Measurements from ENCODE around the gene MECP2. TPM values are rescaled to one million over a fixed set of nuclear protein-coding genes. Genes with fewer than 3 reads are reported as not detected.
A peak's percentile ranks its signal among the peaks of the same experiment; 100 is the strongest.

MECP2 gene
- total and polyA plus RNA-seq, 2 donors (not counting 1 experiment from before 2014, with no cell fraction given): 20.0 to 122 TPM

DNA sequence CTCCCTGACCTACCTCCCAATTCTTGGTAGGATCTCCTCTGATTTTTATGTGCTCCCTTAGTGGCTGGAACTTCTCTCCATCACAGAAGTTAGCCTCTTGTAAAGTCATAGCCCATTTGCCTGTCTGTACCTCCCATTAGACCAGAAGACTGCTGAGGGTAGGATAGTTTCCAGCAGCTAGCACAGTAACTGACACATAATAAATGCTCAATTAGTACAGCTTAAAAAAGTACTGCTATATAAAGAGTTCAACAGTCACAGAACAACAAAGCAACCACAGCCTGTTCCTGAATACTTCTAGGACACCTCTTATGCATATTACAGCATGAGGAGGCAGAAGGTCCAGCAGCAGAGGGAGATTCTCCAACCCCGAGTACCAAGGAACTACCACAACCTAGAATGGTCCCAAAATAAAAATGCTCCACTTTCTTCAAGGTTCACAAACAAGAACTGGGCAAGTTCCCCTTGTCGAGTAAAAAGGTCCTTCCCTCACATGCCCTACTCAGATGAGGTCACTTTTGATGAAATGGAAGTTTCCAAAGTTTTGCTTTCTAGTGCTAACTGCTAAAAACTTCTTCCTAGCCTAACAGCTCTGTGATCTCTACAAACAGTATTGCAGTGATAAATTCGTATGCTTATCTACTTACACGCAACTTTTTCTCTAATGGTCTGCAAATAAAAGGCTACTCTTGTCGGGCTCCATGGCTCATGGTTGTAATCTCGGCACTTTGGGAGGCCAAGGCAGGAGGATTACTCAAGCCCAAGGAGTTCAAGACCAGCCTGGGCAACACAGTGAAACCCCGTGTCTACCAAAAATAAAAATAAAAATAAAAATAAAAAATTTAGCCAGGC is 12.8 kb downstream of the MECP2 start:
- Histone ChIP-seq H3K9ac (ENCODE audit: low read length) (no peak overlapping the region), H2AFZ (ENCODE audit: insufficient read depth, low read depth, low read length, poor library complexity, severe bottlenecking) (no peak overlapping the region), H3K4me2 (replicated peaks; ENCODE audit: low read depth, low read length, poor library complexity, severe bottlenecking) (no peak overlapping the region), H3K79me2 (ENCODE audit: control insufficient read depth, insufficient read depth, low read length) (peaks cover 81% of the 10 kb centered on the region), H3K27me3 (replicated peaks in 1 of 4; ENCODE audit: control extremely low read depth in 1 of 4, control insufficient read depth in 3 of 4, insufficient read depth in 4 of 4, low read length in 3 of 4) (no peaks in the 10 kb centered on the region), H3K36me3 (replicated peaks in 1 of 2; ENCODE audit: control extremely low read depth in 1 of 2, control insufficient read depth in 1 of 2, extremely low read depth in 1 of 2, insufficient read depth in 2 of 2, low read length in 1 of 2) (peaks cover 0 to 17% of the 10 kb centered on the region in 2 experiments), H3K27ac (ENCODE audit: low read length in 2 of 2) (peak overlapping the region in 1 of 2 donors; percentile 8), H3K9me3 (ENCODE audit: control extremely low read depth in 1 of 3, control insufficient read depth in 2 of 3, insufficient read depth in 1 of 3, low read length in 2 of 3) (no peaks in the 10 kb centered on the region), H3K4me3 (ENCODE audit: control extremely low read depth in 1 of 5, extremely low read depth in 1 of 5, insufficient read depth in 1 of 5, low read depth in 2 of 5, low read length in 4 of 5) (no peak overlapping the region), H3K4me1 (ENCODE audit: control insufficient read depth in 2 of 2, insufficient read depth in 2 of 2, low read length in 2 of 2) (peaks cover 4 to 8% of the 10 kb centered on the region in 2 donors), H4K20me1 (ENCODE audit: control insufficient read depth, insufficient read depth, low read length, poor library complexity, severe bottlenecking) (peaks cover 33% of the 10 kb centered on the region)
- Mint-ChIP-seq H3K9me3 (ENCODE audit: insufficient read depth) (no peaks in the 10 kb centered on the region), H3K27me3 (no peaks in the 10 kb centered on the region), H3K4me1 (peaks cover 28% of the 10 kb centered on the region), H3K27ac (peak overlapping the region; percentile 32), H3K4me3 (no peak overlapping the region)
- WGBS (ENCODE audit: insufficient coverage): no CpG with 5 or more reads among the region's 7 CpGs
- POLR2A ChIA-PET: no interaction called here
- no peak for ATAC-seq (ENCODE audit: low read depth)
- CTCF ChIA-PET: no interaction called here
- no peak for TF ChIP-seq EZH2 (IDR thresholded peaks at IDR 0.05; ENCODE audit: borderline replicate concordance, insufficient read depth, low read depth, low read length, poor library complexity, severe bottlenecking)
- no peak for DNase-seq
- intact Hi-C loops (cut with micrococcal nuclease): no loop called here

DNA sequence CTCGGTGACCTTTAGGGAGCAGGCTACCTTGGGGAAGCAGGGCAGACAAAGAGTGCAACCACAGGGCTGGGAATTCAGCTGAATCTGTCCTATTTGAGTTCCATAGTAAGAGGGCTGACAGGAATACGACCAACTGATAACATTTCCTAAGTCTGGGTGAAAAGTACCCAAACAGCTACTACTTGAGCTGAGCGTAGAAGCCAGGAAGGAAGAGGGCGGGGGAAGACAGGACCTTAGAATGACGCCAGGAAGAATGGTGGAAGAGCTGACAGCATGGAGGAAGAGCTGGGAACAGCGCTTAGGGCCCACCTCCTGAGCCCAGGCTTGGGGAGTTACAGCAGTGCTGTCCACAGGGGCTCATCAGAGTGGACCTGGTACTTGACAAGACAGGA is 14.4 kb downstream of the MECP2 start:
- H3K4me2 ChIP-seq (replicated peaks; ENCODE audit: low read depth, low read length, poor library complexity, severe bottlenecking): no peak overlapping the region
- 33% methylated on average over 2 of the region's 6 CpGs for WGBS (ENCODE audit: insufficient coverage)
- Mint-ChIP-seq H3K4me1 (peaks cover 26% of the 10 kb centered on the region), H3K27ac (no peak overlapping the region), H3K27me3 (no peaks in the 10 kb centered on the region), H3K4me3 (no peak overlapping the region), H3K9me3 (ENCODE audit: insufficient read depth) (no peaks in the 10 kb centered on the region)
- ChIA-PET POLR2A (no interaction called here), CTCF (no interaction called here)
- H3K36me3 ChIP-seq (replicated peaks in 1 of 2; ENCODE audit: control extremely low read depth in 1 of 2, control insufficient read depth in 1 of 2, extremely low read depth in 1 of 2, insufficient read depth in 2 of 2, low read length in 1 of 2): peaks cover 0 to 20% of the 10 kb centered on the region in 2 experiments
- H3K9ac ChIP-seq (ENCODE audit: low read length): no peak overlapping the region
- ATAC-seq (ENCODE audit: low read depth) (no peak), DNase-seq (no peak)
- peak overlapping the region in 1 of 2 donors; percentile 33 for H3K27ac ChIP-seq (ENCODE audit: low read length in 2 of 2)
- intact Hi-C loops (cut with micrococcal nuclease): no loop called here
- no peak for TF ChIP-seq EZH2 (IDR thresholded peaks at IDR 0.05; ENCODE audit: borderline replicate concordance, insufficient read depth, low read depth, low read length, poor library complexity, severe bottlenecking)
- TF ChIP-seq, protein P1, sequence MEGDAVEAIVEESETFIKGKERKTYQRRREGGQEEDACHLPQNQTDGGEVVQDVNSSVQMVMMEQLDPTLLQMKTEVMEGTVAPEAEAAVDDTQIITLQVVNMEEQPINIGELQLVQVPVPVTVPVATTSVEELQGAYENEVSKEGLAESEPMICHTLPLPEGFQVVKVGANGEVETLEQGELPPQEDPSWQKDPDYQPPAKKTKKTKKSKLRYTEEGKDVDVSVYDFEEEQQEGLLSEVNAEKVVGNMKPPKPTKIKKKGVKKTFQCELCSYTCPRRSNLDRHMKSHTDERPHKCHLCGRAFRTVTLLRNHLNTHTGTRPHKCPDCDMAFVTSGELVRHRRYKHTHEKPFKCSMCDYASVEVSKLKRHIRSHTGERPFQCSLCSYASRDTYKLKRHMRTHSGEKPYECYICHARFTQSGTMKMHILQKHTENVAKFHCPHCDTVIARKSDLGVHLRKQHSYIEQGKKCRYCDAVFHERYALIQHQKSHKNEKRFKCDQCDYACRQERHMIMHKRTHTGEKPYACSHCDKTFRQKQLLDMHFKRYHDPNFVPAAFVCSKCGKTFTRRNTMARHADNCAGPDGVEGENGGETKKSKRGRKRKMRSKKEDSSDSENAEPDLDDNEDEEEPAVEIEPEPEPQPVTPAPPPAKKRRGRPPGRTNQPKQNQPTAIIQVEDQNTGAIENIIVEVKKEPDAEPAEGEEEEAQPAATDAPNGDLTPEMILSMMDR (IDR thresholded peaks at IDR 0.05): no peak
- no peak overlapping the region for H2AFZ ChIP-seq (ENCODE audit: insufficient read depth, low read depth, low read length, poor library complexity, severe bottlenecking)
- H3K27me3 ChIP-seq (replicated peaks in 1 of 4; ENCODE audit: control extremely low read depth in 1 of 4, control insufficient read depth in 3 of 4, insufficient read depth in 4 of 4, low read length in 3 of 4): no peaks in the 10 kb centered on the region
- peaks cover 4 to 8% of the 10 kb centered on the region in 2 donors for H3K4me1 ChIP-seq (ENCODE audit: control insufficient read depth in 2 of 2, insufficient read depth in 2 of 2, low read length in 2 of 2)
- no peaks in the 10 kb centered on the region for H3K9me3 ChIP-seq (ENCODE audit: control extremely low read depth in 1 of 3, control insufficient read depth in 2 of 3, insufficient read depth in 1 of 3, low read length in 2 of 3)
- no peak overlapping the region for H3K4me3 ChIP-seq (ENCODE audit: control extremely low read depth in 1 of 5, extremely low read depth in 1 of 5, insufficient read depth in 1 of 5, low read depth in 2 of 5, low read length in 4 of 5)
- H3K79me2 ChIP-seq (ENCODE audit: control insufficient read depth, insufficient read depth, low read length): peaks cover 77% of the 10 kb centered on the region
- peaks cover 33% of the 10 kb centered on the region for H4K20me1 ChIP-seq (ENCODE audit: control insufficient read depth, insufficient read depth, low read length, poor library complexity, severe bottlenecking)

All from B cell (primary cell).